RCC 7860 (cell line): Measurements from ENCODE around the gene GRIK4.

Experiments
- DNase-seq: peaks from one replicate; pipeline ENCODE4 v3.0.0-alpha.2; 2015; ENCODE audit warnings: low spot score
- FAIRE-seq: peaks from 2 replicates; lab custom pipeline; 2012; peaks lifted over from hg19 to GRCh38; lab: Jason Lieb, UNC

Gene GRIK4

GRCh38 chr11:120867024-120867423, 355.5 kb downstream of the GRIK4 start:
- FAIRE-seq = no peak
- DNase-seq = no peak

- DNase-seq = no peak
- no peak for FAIRE-seq
Measured at GRCh38 chr11:120867531-120867930, 356.0 kb downstream of the GRIK4 start.

GRCh38 chr11:120867988-120868387, 356.4 kb downstream of the GRIK4 start:
- FAIRE-seq = no peak
- no peak for DNase-seq

GRCh38 chr11:120869097-120869496, 357.5 kb downstream of the GRIK4 start:
- FAIRE-seq = no peak

GRCh38 chr11:120869516-120870011, 358.0 kb downstream of the GRIK4 start:
- FAIRE-seq = no peak
- DNase-seq = no peak

More at GRCh38 chr11:120869097-120869496, 357.5 kb downstream of the GRIK4 start:
- DNase-seq = no peak

- no peak for FAIRE-seq
- DNase-seq = no peak
Measured at GRCh38 chr11:120871194-120871593, 359.6 kb downstream of the GRIK4 start.

GRCh38 chr11:120871924-120872323, 360.4 kb downstream of the GRIK4 start:
- FAIRE-seq = no peak
- DNase-seq = no peak

GRCh38 chr11:120873966-120874735, 362.6 kb downstream of the GRIK4 start:
- FAIRE-seq (no peak), DNase-seq (no peak)

GRCh38 chr11:120875986-120876385, 364.4 kb downstream of the GRIK4 start:
- FAIRE-seq (no peak), DNase-seq (no peak)

GRCh38 chr11:120877746-120878365, 366.3 kb downstream of the GRIK4 start:
- no peak for FAIRE-seq

GRCh38 chr11:120878781-120879180, 367.2 kb downstream of the GRIK4 start:
- FAIRE-seq = no peak
- no peak for DNase-seq

More at GRCh38 chr11:120877746-120878365, 366.3 kb downstream of the GRIK4 start:
- DNase-seq = no peak

- FAIRE-seq (no peak), DNase-seq (no peak)
Measured at GRCh38 chr11:120880498-120881175, 369.1 kb downstream of the GRIK4 start.

- no peak for FAIRE-seq
Measured at GRCh38 chr11:120881596-120881995, 370.0 kb downstream of the GRIK4 start.

GRCh38 chr11:120882175-120882574, 370.6 kb downstream of the GRIK4 start:
- no peak for FAIRE-seq

More at GRCh38 chr11:120881596-120881995, 370.0 kb downstream of the GRIK4 start:
- DNase-seq = no peak

GRCh38 chr11:120883404-120884080, 372.0 kb downstream of the GRIK4 start:
- DNase-seq (no peak), FAIRE-seq (no peak)

More at GRCh38 chr11:120882175-120882574, 370.6 kb downstream of the GRIK4 start:
- no peak for DNase-seq

GRCh38 chr11:120884154-120885020, 372.8 kb downstream of the GRIK4 start:
- no peak for FAIRE-seq

GRCh38 chr11:120890609-120891320, 379.2 kb downstream of the GRIK4 start:
- FAIRE-seq (no peak), DNase-seq (no peak)

More at GRCh38 chr11:120884154-120885020, 372.8 kb downstream of the GRIK4 start:
- DNase-seq = no peak

GRCh38 chr11:120893440-120894201, 382.1 kb downstream of the GRIK4 start:
- FAIRE-seq = no peak
- DNase-seq = no peak
